GM13977 (cell line): Measurements from ENCODE around the gene CAMK1.

Source experiments
- DNase-seq: peaks from one replicate; pipeline ENCODE4 v3.0.0; 2012; ENCODE audit warnings: low spot score
- CTCF ChIP-seq: IDR thresholded peaks from 2 replicates; pipeline ENCODE4 v1.5.1; 2012; ENCODE audit warnings: mild to moderate bottlenecking, control low read depth; ENCODE audit not compliant: insufficient read depth; ENCODE audit errors: extremely low read depth, missing control alignments
- in situ Hi-C: fragments of 300-500 bp; cut with MboI; formaldehyde crosslinking; loops from one replicate; pipeline ENCODE4 v1.12.0; 2022; ENCODE audit warnings: low sequenced_read_pairs, low pct_unique_long_range_greater_than_20kb, mixed read lengths, inconsistent platforms; ENCODE audit not compliant: unreplicated experiment

The CAMK1 gene

GRCh38 chr3:9781978-9782603 lies 12.3 kb upstream of the CAMK1 start:
- DNase-seq, result no peak
- in situ Hi-C loops, result no loop called here
- TF ChIP-seq CTCF, result no peak

GRCh38 chr3:9781551-9781950 lies 11.8 kb upstream of the CAMK1 start:
- in situ Hi-C loops, result no loop called here
- no peak for TF ChIP-seq CTCF
- no peak for DNase-seq

GRCh38 chr3:9780910-9781309 lies 11.2 kb upstream of the CAMK1 start:
- DNase-seq, result no peak
- in situ Hi-C loops, result no loop called here
- TF ChIP-seq CTCF, result no peak

GRCh38 chr3:9780458-9780812 lies 10.7 kb upstream of the CAMK1 start:
- no peak for TF ChIP-seq CTCF
- DNase-seq, result no peak
- in situ Hi-C loops, result no loop called here

GRCh38 chr3:9779721-9780457 lies 10.1 kb upstream of the CAMK1 start:
- DNase-seq, result peak; percentile 57
- in situ Hi-C loops, result no loop called here
- TF ChIP-seq CTCF, result no peak

GRCh38 chr3:9779075-9779593 lies 9.4 kb upstream of the CAMK1 start:
- in situ Hi-C loops, result no loop called here
- DNase-seq, result no peak
- TF ChIP-seq CTCF, result no peak
